HEK293 (cell line): ENCODE measurements around the gene ZNF385C.

ENCODE experiments used
- CTCF ChIA-PET: fragments of 350-600 bp; formaldehyde crosslinking; extraction: SDS; loops from one replicate; lab custom pipeline; 2021; ENCODE audit warnings: antibody characterized with exemption; lab: Yijun Ruan, JAX
- POLR2A ChIA-PET: fragments of 300-600 bp; formaldehyde crosslinking; extraction: SDS; loops from one replicate; lab custom pipeline; 2020; ENCODE audit warnings: antibody characterized with exemption, inconsistent platforms; lab: Yijun Ruan, JAX
- H3K27ac ChIP-seq: fragments of 200-500 bp; sonication (Bioruptor generic); 2 replicates; pipeline ENCODE4 v1.5.1; 2014; ENCODE audit warnings: low read depth, low read length, control low read depth, inconsistent platforms; ENCODE audit errors: extremely low read depth
- H3K36me3 ChIP-seq, 2 experiments: fragments of 200-500 bp in 1 of 2; sonication (Bioruptor generic) in 1 of 2; 1 replicate in 1 of 2; 2 replicates in 1 of 2; pipeline ENCODE4 v1.5.1; 2014 to 2017; ENCODE audit warnings: inconsistent platforms in 2 of 2, low read length in 2 of 2; ENCODE audit not compliant: control insufficient read depth in 2 of 2, insufficient read depth in 1 of 2
- H3K4me1 ChIP-seq: fragments of 200-500 bp; sonication (Bioruptor generic); 2 replicates; pipeline ENCODE4 v1.5.1; 2014; ENCODE audit warnings: mild to moderate bottlenecking, low read length, inconsistent platforms; ENCODE audit not compliant: control insufficient read depth, insufficient read depth
- H3K4me3 ChIP-seq: 2 replicates; pipeline ENCODE4 v1.5.1; 2011; ENCODE audit warnings: low read depth, mild to moderate bottlenecking, control low read depth, low read length, moderate library complexity
- H3K9me3 ChIP-seq: fragments of 200-500 bp; sonication (Bioruptor generic); 2 replicates; pipeline ENCODE4 v1.5.1; 2014; ENCODE audit warnings: low read depth, low read length, inconsistent platforms; ENCODE audit not compliant: control insufficient read depth, insufficient read depth
- CTCF ChIP-seq: fragments of 450-650 bp; formaldehyde crosslinking; IDR thresholded peaks from 2 replicates; pipeline ENCODE4 v1.5.1; 2016; ENCODE audit warnings: missing biosample characterization, missing genetic modification characterization
- ELK4 ChIP-seq: IDR thresholded peaks from 2 replicates; pipeline ENCODE4 v1.6.1; 2011; ENCODE audit warnings: mild to moderate bottlenecking, low read depth, low read length, borderline replicate concordance
- GLIS2 ChIP-seq: fragments of 450-650 bp; formaldehyde crosslinking; IDR thresholded peaks from 2 replicates; pipeline ENCODE4 v1.5.1; 2016; ENCODE audit warnings: missing biosample characterization, missing genetic modification characterization
- INSM2 ChIP-seq: fragments of 450-650 bp; formaldehyde crosslinking; IDR thresholded peaks from 2 replicates; pipeline ENCODE4 v1.5.1; 2016; ENCODE audit warnings: missing biosample characterization, missing genetic modification characterization
- MYNN ChIP-seq: fragments of 450-650 bp; formaldehyde crosslinking; IDR thresholded peaks from 2 replicates; pipeline ENCODE4 v1.5.1; 2016; ENCODE audit warnings: missing biosample characterization, missing genetic modification characterization, borderline replicate concordance
- PATZ1 ChIP-seq: fragments of 450-650 bp; formaldehyde crosslinking; IDR thresholded peaks from 2 replicates; pipeline ENCODE4 v1.5.1; 2016; ENCODE audit warnings: missing biosample characterization, missing genetic modification characterization
- WT1 ChIP-seq: fragments of 450-650 bp; formaldehyde crosslinking; IDR thresholded peaks from 2 replicates; pipeline ENCODE4 v1.5.1; 2016; ENCODE audit warnings: missing biosample characterization, missing genetic modification characterization
- YY1 ChIP-seq: fragments of 450-650 bp; formaldehyde crosslinking; IDR thresholded peaks from 2 replicates; pipeline ENCODE4 v1.5.1; 2018; ENCODE audit warnings: missing biosample characterization, missing genetic modification characterization
- ZBTB20 ChIP-seq: fragments of 450-650 bp; formaldehyde crosslinking; IDR thresholded peaks from 2 replicates; pipeline ENCODE4 v1.5.1; 2016; ENCODE audit warnings: missing biosample characterization, missing genetic modification characterization
- ZFP41 ChIP-seq: fragments of 450-650 bp; formaldehyde crosslinking; IDR thresholded peaks from 2 replicates; pipeline ENCODE4 v1.5.1; 2016; ENCODE audit warnings: missing biosample characterization, missing genetic modification characterization, borderline replicate concordance
- ZNF112 ChIP-seq: fragments of 450-650 bp; formaldehyde crosslinking; IDR thresholded peaks from 2 replicates; pipeline ENCODE4 v1.5.0; 2017; ENCODE audit warnings: missing biosample characterization, missing genetic modification characterization
- ZNF140 ChIP-seq: fragments of 450-650 bp; formaldehyde crosslinking; IDR thresholded peaks from 2 replicates; pipeline ENCODE4 v1.5.1; 2016; ENCODE audit warnings: missing biosample characterization, missing genetic modification characterization
- ZNF211 ChIP-seq: fragments of 450-650 bp; formaldehyde crosslinking; IDR thresholded peaks from 2 replicates; pipeline ENCODE4 v1.5.1; 2016; ENCODE audit warnings: low read depth, missing biosample characterization, missing genetic modification characterization
- ZNF214 ChIP-seq: fragments of 450-650 bp; formaldehyde crosslinking; IDR thresholded peaks from 2 replicates; pipeline ENCODE4 v1.5.1; 2017; ENCODE audit warnings: missing biosample characterization, mild to moderate bottlenecking, missing genetic modification characterization, borderline replicate concordance
- ZNF23 ChIP-seq: fragments of 450-650 bp; formaldehyde crosslinking; IDR thresholded peaks from 2 replicates; pipeline ENCODE4 v1.5.1; 2016; ENCODE audit warnings: missing biosample characterization, missing genetic modification characterization, borderline replicate concordance
- ZNF274 ChIP-seq, 2 experiments: fragments of 200-500 bp in 1 of 2; fragments of 450-650 bp in 1 of 2; sonication (Bioruptor generic) in 1 of 2; formaldehyde crosslinking in 1 of 2; IDR thresholded peaks; 2 replicates each; pipeline versions ENCODE4 v1.5.1 to v1.6.1; 2014 to 2016; ENCODE audit warnings: borderline replicate concordance in 1 of 2, inconsistent platforms in 1 of 2, low read length in 1 of 2, missing biosample characterization in 1 of 2, missing genetic modification characterization in 1 of 2
- ZNF664 ChIP-seq: fragments of 450-650 bp; formaldehyde crosslinking; IDR thresholded peaks from 2 replicates; pipeline ENCODE4 v1.5.1; 2016; ENCODE audit warnings: missing biosample characterization, missing genetic modification characterization
- ZNF677 ChIP-seq: fragments of 450-650 bp; IDR thresholded peaks from 2 replicates; pipeline ENCODE4 v1.5.0; 2018; ENCODE audit warnings: missing biosample characterization, mild to moderate bottlenecking, missing genetic modification characterization, moderate library complexity
- ZSCAN18 ChIP-seq: fragments of 450-650 bp; formaldehyde crosslinking; IDR thresholded peaks from 2 replicates; pipeline ENCODE4 v1.5.1; 2016; ENCODE audit warnings: missing biosample characterization, missing genetic modification characterization
- TF ChIP-seq, protein P1 (sequence below): fragments of 450-650 bp; formaldehyde crosslinking; IDR thresholded peaks from 2 replicates; pipeline ENCODE4; 2016; ENCODE audit warnings: missing biosample characterization, missing genetic modification characterization

ZNF385C gene

DNA sequence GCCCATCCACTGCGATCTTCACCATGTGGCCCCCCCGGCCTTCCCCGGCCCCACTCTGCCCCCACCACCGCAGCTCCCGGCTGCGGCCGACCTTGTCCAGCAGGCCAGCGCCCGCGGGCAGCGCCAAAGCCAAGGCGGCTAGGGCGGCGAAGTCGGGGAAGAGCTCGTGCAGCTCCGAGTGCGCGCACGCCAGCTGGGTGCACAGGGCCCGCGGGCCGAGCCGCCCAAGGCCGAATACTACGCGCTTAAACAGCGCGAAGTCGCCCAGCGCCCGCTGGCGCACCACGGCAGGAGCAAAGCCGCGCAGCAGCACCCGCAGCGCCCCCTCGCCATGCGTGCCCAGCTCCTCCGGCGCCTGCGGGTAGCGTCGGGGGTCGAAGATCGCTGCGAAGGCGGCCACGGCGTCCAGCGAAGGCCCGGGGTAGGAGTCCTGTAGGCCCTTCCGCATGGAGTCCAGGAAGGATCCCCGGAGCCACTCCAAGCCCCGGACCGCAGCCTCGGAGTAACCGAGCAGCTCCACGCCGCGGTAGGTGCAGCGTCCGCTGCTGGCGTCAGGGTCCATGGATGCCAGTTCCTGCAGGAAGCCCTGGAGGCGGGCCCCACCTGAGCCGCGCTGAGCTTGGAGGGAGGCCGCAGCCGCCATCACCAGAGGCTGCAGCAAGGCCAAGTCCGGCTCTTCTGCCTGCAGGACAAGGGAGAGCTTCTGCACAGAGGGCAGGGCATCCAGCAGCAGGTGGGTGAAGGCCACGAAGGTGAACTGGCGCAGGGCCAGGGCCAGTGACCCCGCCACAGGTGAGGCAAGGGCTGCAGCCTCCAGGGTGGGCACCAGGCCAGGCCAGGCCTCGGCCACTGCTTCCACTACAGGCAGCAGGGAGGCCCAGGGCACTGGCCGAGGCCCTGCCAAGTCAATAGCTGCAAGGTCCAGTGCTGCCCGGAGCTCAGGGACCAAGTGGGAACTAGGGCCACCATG is 58.2 kb downstream of the ZNF385C start:
- CTCF ChIA-PET, result interaction anchor here (0.6 to 1.7 kb wide), 4 partner anchors 16 to 146 kb away, joined by 3 to 7 read pairs (median 4); no protein-coding TSS in a partner anchor

GRCh38 chr17:42038221-42038973 is 59.9 kb downstream of the ZNF385C start:
- H3K4me3 ChIP-seq, result no peak overlapping the region
- ChIA-PET CTCF (interaction anchor here (0.6 to 1.4 kb wide), 4 partner anchors 58 to 99 kb away, joined by 3 to 4 read pairs (median 4); partner anchors contain the start of gene KAT2A), POLR2A (no interaction called here)
- H3K4me1 ChIP-seq, result no peaks in the 10 kb centered on the region
- H3K9me3 ChIP-seq, result no peaks in the 10 kb centered on the region
- H3K27ac ChIP-seq, result no peak overlapping the region
- H3K36me3 ChIP-seq, result no peaks in the 10 kb centered on the region
- TF ChIP-seq CTCF (no peak), INSM2 (tag by site-specific recombination) (no peak), ZNF112 (tag by site-specific recombination) (no peak), ZNF664 (tag by site-specific recombination) (no peak), GLIS2 (tag by site-specific recombination) (no peak), PATZ1 (tag by site-specific recombination) (no peak), YY1 (tag by site-specific recombination) (no peak), MYNN (tag by site-specific recombination) (no peak), ZNF677 (tag by site-specific recombination) (no peak), ZFP41 (tag by site-specific recombination) (no peak), ZNF140 (tag by site-specific recombination) (no peak), ZNF211 (tag by site-specific recombination) (no peak)
- TF ChIP-seq, protein P1, sequence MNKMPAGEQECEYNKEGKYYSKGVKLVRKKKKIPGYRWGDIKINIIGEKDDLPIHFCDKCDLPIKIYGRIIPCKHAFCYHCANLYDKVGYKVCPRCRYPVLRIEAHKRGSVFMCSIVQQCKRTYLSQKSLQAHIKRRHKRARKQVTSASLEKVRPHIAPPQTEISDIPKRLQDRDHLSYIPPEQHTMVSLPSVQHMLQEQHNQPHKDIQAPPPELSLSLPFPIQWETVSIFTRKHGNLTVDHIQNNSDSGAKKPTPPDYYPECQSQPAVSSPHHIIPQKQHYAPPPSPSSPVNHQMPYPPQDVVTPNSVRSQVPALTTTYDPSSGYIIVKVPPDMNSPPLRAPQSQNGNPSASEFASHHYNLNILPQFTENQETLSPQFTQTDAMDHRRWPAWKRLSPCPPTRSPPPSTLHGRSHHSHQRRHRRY (tag by site-specific recombination), result no peak

More for the DNA sequence above, 58.2 kb downstream of the ZNF385C start:
- no peak for TF ChIP-seq ZBTB20 (tag by site-specific recombination)
- TF ChIP-seq ZNF214 (tag by site-specific recombination), result no peak
- TF ChIP-seq ZNF23 (tag by site-specific recombination), result no peak
- TF ChIP-seq ELK4, result no peak
- no peak for TF ChIP-seq ZSCAN18 (tag by site-specific recombination)
- no peak for TF ChIP-seq WT1 (tag by site-specific recombination)
- TF ChIP-seq ZNF274 (IDR thresholded peaks at IDR 0.05; ENCODE audit: low read length), result no peak
- TF ChIP-seq ZNF274 (tag by site-specific recombination; IDR thresholded peaks at IDR 0.05; ENCODE audit: borderline replicate concordance), result no peak
- TF ChIP-seq, all 188 proteins: peak for 0
- no peaks in the 10 kb centered on the region for H3K4me1 ChIP-seq
- no peak overlapping the region for H3K27ac ChIP-seq
- no peaks in the 10 kb centered on the region for H3K9me3 ChIP-seq
- no peaks in the 10 kb centered on the region for H3K36me3 ChIP-seq
- POLR2A ChIA-PET, result interaction anchor here (0.6 to 1.0 kb wide), 2 partner anchors 9 to 13 kb away, joined by 3 to 4 read pairs; no protein-coding TSS in a partner anchor
- H3K4me3 ChIP-seq, result no peak overlapping the region
